SK-N-SH (cell line): ENCODE data around the gene INPP5A. TPM values are rescaled to one million over a fixed set of nuclear protein-coding genes. Genes with fewer than 3 reads are reported as not detected.

Source experiments
- CTCF ChIA-PET: fragments of 300-600, 350-600 bp; formaldehyde crosslinking; extraction: SDS; loops from one replicate; lab custom pipeline; 2021; lab: Yijun Ruan, JAX
- POLR2A ChIA-PET: fragments of 350-600 bp; sonication (Branson Sonifier 250); formaldehyde crosslinking; extraction: SDS; loops from one replicate; lab custom pipeline; 2020; ENCODE audit warnings: antibody characterized with exemption, inconsistent platforms; lab: Yijun Ruan, JAX
- DNase-seq: peaks from one replicate; pipeline ENCODE4 v3.0.0; 2012
- H2AFZ ChIP-seq: fragments of 200-600 bp; sonication (generic); 2 replicates; pipeline ENCODE4 v1.8.1; 2016; ENCODE audit warnings: antibody characterized with exemption, mild to moderate bottlenecking, low read depth
- H3F3A ChIP-seq: fragments of 200-600 bp; sonication (generic); replicated peaks from 2 replicates; pipeline ENCODE3; 2016; ENCODE audit warnings: antibody characterized with exemption, mild to moderate bottlenecking; ENCODE audit not compliant: insufficient read depth
- H3K27ac ChIP-seq, 2 experiments: fragments of 200-500 bp in 1 of 2; fragments of 200-600 bp in 1 of 2; sonication (Bioruptor generic) in 1 of 2; sonication (generic), shearing (Covaris generic) in 1 of 2; 2 replicates each; pipeline versions ENCODE4 v1.5.1 to v1.6.1; 2014 to 2016; ENCODE audit warnings: low read depth in 2 of 2, inconsistent platforms in 1 of 2, low read length in 1 of 2, mild to moderate bottlenecking in 1 of 2, mixed read lengths in 1 of 2
- H3K27me3 ChIP-seq: fragments of 200-600 bp; sonication (generic), shearing (Covaris generic); 2 replicates; pipeline ENCODE4 v1.6.1; 2016; ENCODE audit warnings: mixed run types; ENCODE audit not compliant: insufficient read depth
- H3K36me3 ChIP-seq, 2 experiments: fragments of 200-500 bp in 1 of 2; fragments of 200-600 bp in 1 of 2; sonication (Bioruptor generic) in 1 of 2; sonication (generic) in 1 of 2; replicated peaks in 1 of 2; 2 replicates each; pipeline versions ENCODE3 to v1.5.1; 2014 to 2016; ENCODE audit warnings: low read length in 1 of 2, mild to moderate bottlenecking in 1 of 2; ENCODE audit not compliant: insufficient read depth in 2 of 2, control insufficient read depth in 1 of 2
- H3K4me1 ChIP-seq, 2 experiments: fragments of 200-500 bp in 1 of 2; fragments of 200-600 bp in 1 of 2; sonication (Bioruptor generic) in 1 of 2; sonication (generic), shearing (Covaris generic) in 1 of 2; 2 replicates each; pipeline versions ENCODE4 v1.5.1 to v1.6.1; 2014 to 2016; ENCODE audit warnings: low read depth in 1 of 2, low read length in 1 of 2, mixed run types in 1 of 2; ENCODE audit not compliant: insufficient read depth in 2 of 2, control insufficient read depth in 1 of 2
- H3K4me2 ChIP-seq: fragments of 200-600 bp; sonication (generic), shearing (Covaris generic); 2 replicates; pipeline ENCODE4 v1.6.1; 2017; ENCODE audit warnings: mixed run types
- H3K4me3 ChIP-seq, 2 experiments: fragments of 200-500 bp in 1 of 2; fragments of 200-600 bp in 1 of 2; sonication (Bioruptor generic) in 1 of 2; sonication (generic), shearing (Covaris generic) in 1 of 2; 2 replicates each; pipeline versions ENCODE4 v1.5.1 to v1.8.1; 2014 to 2016; ENCODE audit warnings: low read depth in 2 of 2, inconsistent platforms in 1 of 2, low read length in 1 of 2, mild to moderate bottlenecking in 1 of 2, mixed read lengths in 1 of 2, moderate library complexity in 1 of 2
- H3K79me2 ChIP-seq: fragments of 200-600 bp; sonication (generic); 2 replicates; pipeline ENCODE4 v1.8.1; 2017; ENCODE audit warnings: mild to moderate bottlenecking; ENCODE audit not compliant: insufficient read depth
- H3K9ac ChIP-seq: fragments of 200-600 bp; sonication (generic); 2 replicates; pipeline ENCODE4 v1.6.1; 2017; ENCODE audit warnings: mixed run types
- H3K9me2 ChIP-seq: fragments of 200-600 bp; sonication (generic); 2 replicates; pipeline ENCODE4 v1.6.1; 2017; ENCODE audit warnings: mixed run types
- H3K9me3 ChIP-seq: fragments of 200-600 bp; sonication (generic); 2 replicates; pipeline ENCODE4 v1.6.1; 2017; ENCODE audit warnings: mixed run types, mild to moderate bottlenecking, moderate library complexity
- H4K20me1 ChIP-seq: fragments of 200-600 bp; sonication (generic); 2 replicates; pipeline ENCODE4 v1.6.1; 2017; ENCODE audit warnings: mild to moderate bottlenecking, mixed run types; ENCODE audit not compliant: insufficient read depth
- CHD2 ChIP-seq: fragments of 150-350 bp; IDR thresholded peaks from 2 replicates; pipeline ENCODE4 v1.6.1; 2018; ENCODE audit warnings: low read length; ENCODE audit not compliant: partially characterized antibody
- EP300 ChIP-seq, 2 experiments: IDR thresholded peaks; 2 replicates each; pipeline versions ENCODE4 v1.4.0 to v1.6.1; 2012; ENCODE audit warnings: borderline replicate concordance in 1 of 2, low read depth in 1 of 2, low read length in 1 of 2
- FOSL2 ChIP-seq: IDR thresholded peaks from 2 replicates; pipeline ENCODE4 v1.4.0; 2012; ENCODE audit warnings: low read depth, mild to moderate bottlenecking, moderate library complexity, borderline replicate concordance
- GABPA ChIP-seq: IDR thresholded peaks from 2 replicates; pipeline ENCODE4 v1.4.0; 2012; ENCODE audit warnings: low read depth, mild to moderate bottlenecking
- JUND ChIP-seq: IDR thresholded peaks from 2 replicates; pipeline ENCODE4 v1.4.0; 2012
- MEF2A ChIP-seq: IDR thresholded peaks from 2 replicates; pipeline ENCODE4 v1.4.0; 2012; ENCODE audit warnings: low read depth, borderline replicate concordance
- NFIC ChIP-seq: IDR thresholded peaks from 2 replicates; pipeline ENCODE4 v1.4.0; 2012; ENCODE audit warnings: borderline replicate concordance
- NRF1 ChIP-seq: IDR thresholded peaks from 2 replicates; pipeline ENCODE4 v1.6.1; 2012; ENCODE audit warnings: low read depth, mild to moderate bottlenecking, low read length
- POLR2AphosphoS5 ChIP-seq: IDR thresholded peaks from 2 replicates; pipeline ENCODE4 v1.6.1; 2012; ENCODE audit warnings: low read depth, low read length
- RAD21 ChIP-seq: IDR thresholded peaks from 2 replicates; pipeline ENCODE4 v1.6.1; 2012; ENCODE audit warnings: mild to moderate bottlenecking, low read length
- RCOR1 ChIP-seq: fragments of 150-350 bp; IDR thresholded peaks from 2 replicates; pipeline ENCODE4 v1.6.1; 2017; ENCODE audit warnings: antibody characterized with exemption, low read length
- RFX5 ChIP-seq: IDR thresholded peaks from 2 replicates; pipeline ENCODE4 v1.6.1; 2012; ENCODE audit warnings: mild to moderate bottlenecking, improper control_type of control experiment, low read length
- SMC3 ChIP-seq: IDR thresholded peaks from 2 replicates; pipeline ENCODE4 v1.6.1; 2012; ENCODE audit warnings: low read depth, low read length, improper control_type of control experiment
- WGBS: methylation state at CpG from one replicate; pipeline ENCODE4 v1.1.6; 2017; ENCODE audit warnings: low lambda C conversion rate; 5-methylcytosine and 5-hydroxymethylcytosine counted together
- polyA plus RNA-seq, 3 experiments: library from polyadenylated mRNA; depleted of rRNA; stranded (reverse); fragments of >200 nt; gene quantifications; 2 replicates each; pipeline ENCODE4 v1.2.3, GENCODE V29; 2012
- TF ChIP-seq, protein P1 (sequence below): fragments of 200-600 bp; sonication (generic); IDR thresholded peaks from 2 replicates; pipeline ENCODE4 v1.6.1; 2017; ENCODE audit warnings: antibody characterized with exemption, mild to moderate bottlenecking, moderate library complexity
- TF ChIP-seq, protein P2 (sequence below): IDR thresholded peaks from 2 replicates; pipeline ENCODE4 v1.6.1; 2012; ENCODE audit warnings: mild to moderate bottlenecking, low read depth, low read length, moderate library complexity
- TF ChIP-seq, protein P3 (sequence below): fragments of 150-350 bp; IDR thresholded peaks from 2 replicates; pipeline ENCODE4 v1.6.1; 2016; ENCODE audit warnings: mild to moderate bottlenecking, low read depth, low read length
- TF ChIP-seq, protein P4 (sequence below): IDR thresholded peaks from 2 replicates; pipeline ENCODE4 v1.4.0; 2012; ENCODE audit warnings: low read depth, borderline replicate concordance

The INPP5A gene
- polyA plus RNA-seq, 1 of the 3 experiments (the other 2 are of a cell fraction) = 12.0 TPM

DNA sequence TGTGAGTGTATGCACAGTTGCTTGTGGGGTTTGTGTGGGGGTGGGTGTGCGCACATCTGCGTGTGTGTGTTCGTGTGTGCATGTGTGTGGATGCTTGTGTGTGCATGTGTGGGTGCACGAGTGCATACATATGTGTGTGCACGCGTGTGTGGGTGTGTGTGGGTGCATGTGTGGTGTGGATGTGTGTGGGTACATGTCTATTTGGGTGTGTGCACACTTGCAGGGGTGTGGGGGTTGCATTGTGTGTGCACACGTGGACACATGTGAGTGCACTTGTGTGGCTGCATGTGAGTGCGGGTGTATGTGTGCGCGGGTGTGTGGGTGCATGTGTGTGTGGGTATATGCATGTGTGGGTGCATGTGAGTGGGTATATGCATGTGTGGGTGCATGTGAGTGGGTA lies 174.7 kb downstream of the INPP5A start:
- no peak overlapping the region for H3K4me3 ChIP-seq
- no peaks in the 10 kb centered on the region for H3K79me2 ChIP-seq
- no peaks in the 10 kb centered on the region for H3K9me3 ChIP-seq
- no peak overlapping the region for H3K4me2 ChIP-seq
- no peaks in the 10 kb centered on the region for H3K36me3 ChIP-seq
- no peaks in the 10 kb centered on the region for H3K9me2 ChIP-seq
- H3K9ac ChIP-seq = no peak overlapping the region
- no peaks in the 10 kb centered on the region for H3K27me3 ChIP-seq
- WGBS = 92% methylated on average over 10 of the region's 10 CpGs
- H3K27ac ChIP-seq = no peak overlapping the region
- ChIA-PET CTCF (no interaction called here), POLR2A (no interaction called here)
- no peak overlapping the region for H2AFZ ChIP-seq
- DNase-seq = no peak
- TF ChIP-seq POLR2AphosphoS5 (no peak), MEF2A (no peak), RFX5 (no peak), CHD2 (no peak), JUND (no peak), SMC3 (no peak), EP300 (IDR thresholded peaks at IDR 0.05; ENCODE audit: borderline replicate concordance in 1 of 2, low read depth in 1 of 2, low read length in 1 of 2) (no peak), RAD21 (no peak), GABPA (no peak)
- TF ChIP-seq, protein P1, sequence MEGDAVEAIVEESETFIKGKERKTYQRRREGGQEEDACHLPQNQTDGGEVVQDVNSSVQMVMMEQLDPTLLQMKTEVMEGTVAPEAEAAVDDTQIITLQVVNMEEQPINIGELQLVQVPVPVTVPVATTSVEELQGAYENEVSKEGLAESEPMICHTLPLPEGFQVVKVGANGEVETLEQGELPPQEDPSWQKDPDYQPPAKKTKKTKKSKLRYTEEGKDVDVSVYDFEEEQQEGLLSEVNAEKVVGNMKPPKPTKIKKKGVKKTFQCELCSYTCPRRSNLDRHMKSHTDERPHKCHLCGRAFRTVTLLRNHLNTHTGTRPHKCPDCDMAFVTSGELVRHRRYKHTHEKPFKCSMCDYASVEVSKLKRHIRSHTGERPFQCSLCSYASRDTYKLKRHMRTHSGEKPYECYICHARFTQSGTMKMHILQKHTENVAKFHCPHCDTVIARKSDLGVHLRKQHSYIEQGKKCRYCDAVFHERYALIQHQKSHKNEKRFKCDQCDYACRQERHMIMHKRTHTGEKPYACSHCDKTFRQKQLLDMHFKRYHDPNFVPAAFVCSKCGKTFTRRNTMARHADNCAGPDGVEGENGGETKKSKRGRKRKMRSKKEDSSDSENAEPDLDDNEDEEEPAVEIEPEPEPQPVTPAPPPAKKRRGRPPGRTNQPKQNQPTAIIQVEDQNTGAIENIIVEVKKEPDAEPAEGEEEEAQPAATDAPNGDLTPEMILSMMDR = no peak
- no peaks in the 10 kb centered on the region for H3F3A ChIP-seq
- no peaks in the 10 kb centered on the region for H4K20me1 ChIP-seq
- no peaks in the 10 kb centered on the region for H3K4me1 ChIP-seq

DNA sequence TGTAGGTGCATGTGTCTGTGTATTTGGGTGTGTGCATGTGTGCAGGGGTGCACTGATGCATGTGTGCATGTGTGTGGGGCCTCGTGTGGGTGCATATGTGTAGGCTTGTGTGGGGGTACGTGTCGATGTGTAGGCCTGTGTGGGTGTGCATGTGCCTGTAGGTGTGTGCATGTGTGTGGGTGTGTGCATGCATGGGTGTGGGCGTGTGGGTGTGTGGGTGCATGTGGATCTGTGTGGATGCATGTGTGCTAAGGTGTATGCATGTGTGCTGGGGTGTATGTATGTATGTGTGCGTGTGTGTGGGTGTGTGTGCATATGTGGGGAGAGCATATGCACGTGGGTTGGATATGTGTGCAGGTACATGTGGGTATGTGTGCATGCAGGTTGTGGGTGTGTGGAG lies 175.2 kb downstream of the INPP5A start:
- no peak for DNase-seq
- H3K27me3 ChIP-seq = no peaks in the 10 kb centered on the region
- H3K4me2 ChIP-seq = no peak overlapping the region
- no peaks in the 10 kb centered on the region for H3K9me3 ChIP-seq
- no peaks in the 10 kb centered on the region for H3K4me1 ChIP-seq
- H3K4me3 ChIP-seq = no peak overlapping the region
- H3F3A ChIP-seq = no peaks in the 10 kb centered on the region
- no peaks in the 10 kb centered on the region for H3K79me2 ChIP-seq
- no peak overlapping the region for H3K9ac ChIP-seq
- POLR2A ChIA-PET = no interaction called here
- CTCF ChIA-PET = no interaction called here
- H2AFZ ChIP-seq = no peak overlapping the region
- no peaks in the 10 kb centered on the region for H4K20me1 ChIP-seq
- WGBS = 93% methylated on average over 6 of the region's 6 CpGs
- H3K27ac ChIP-seq = no peak overlapping the region
- no peaks in the 10 kb centered on the region for H3K9me2 ChIP-seq
- H3K36me3 ChIP-seq = no peaks in the 10 kb centered on the region
- TF ChIP-seq POLR2AphosphoS5 (no peak), RCOR1 (no peak), NRF1 (no peak), EP300 (IDR thresholded peaks at IDR 0.05; ENCODE audit: borderline replicate concordance in 1 of 2, low read depth in 1 of 2, low read length in 1 of 2) (no peak), RAD21 (no peak), FOSL2 (no peak), SMC3 (no peak), MEF2A (no peak), NFIC (no peak)
- TF ChIP-seq, protein P2, sequence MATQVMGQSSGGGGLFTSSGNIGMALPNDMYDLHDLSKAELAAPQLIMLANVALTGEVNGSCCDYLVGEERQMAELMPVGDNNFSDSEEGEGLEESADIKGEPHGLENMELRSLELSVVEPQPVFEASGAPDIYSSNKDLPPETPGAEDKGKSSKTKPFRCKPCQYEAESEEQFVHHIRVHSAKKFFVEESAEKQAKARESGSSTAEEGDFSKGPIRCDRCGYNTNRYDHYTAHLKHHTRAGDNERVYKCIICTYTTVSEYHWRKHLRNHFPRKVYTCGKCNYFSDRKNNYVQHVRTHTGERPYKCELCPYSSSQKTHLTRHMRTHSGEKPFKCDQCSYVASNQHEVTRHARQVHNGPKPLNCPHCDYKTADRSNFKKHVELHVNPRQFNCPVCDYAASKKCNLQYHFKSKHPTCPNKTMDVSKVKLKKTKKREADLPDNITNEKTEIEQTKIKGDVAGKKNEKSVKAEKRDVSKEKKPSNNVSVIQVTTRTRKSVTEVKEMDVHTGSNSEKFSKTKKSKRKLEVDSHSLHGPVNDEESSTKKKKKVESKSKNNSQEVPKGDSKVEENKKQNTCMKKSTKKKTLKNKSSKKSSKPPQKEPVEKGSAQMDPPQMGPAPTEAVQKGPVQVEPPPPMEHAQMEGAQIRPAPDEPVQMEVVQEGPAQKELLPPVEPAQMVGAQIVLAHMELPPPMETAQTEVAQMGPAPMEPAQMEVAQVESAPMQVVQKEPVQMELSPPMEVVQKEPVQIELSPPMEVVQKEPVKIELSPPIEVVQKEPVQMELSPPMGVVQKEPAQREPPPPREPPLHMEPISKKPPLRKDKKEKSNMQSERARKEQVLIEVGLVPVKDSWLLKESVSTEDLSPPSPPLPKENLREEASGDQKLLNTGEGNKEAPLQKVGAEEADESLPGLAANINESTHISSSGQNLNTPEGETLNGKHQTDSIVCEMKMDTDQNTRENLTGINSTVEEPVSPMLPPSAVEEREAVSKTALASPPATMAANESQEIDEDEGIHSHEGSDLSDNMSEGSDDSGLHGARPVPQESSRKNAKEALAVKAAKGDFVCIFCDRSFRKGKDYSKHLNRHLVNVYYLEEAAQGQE = no peak
- TF ChIP-seq, protein P3, sequence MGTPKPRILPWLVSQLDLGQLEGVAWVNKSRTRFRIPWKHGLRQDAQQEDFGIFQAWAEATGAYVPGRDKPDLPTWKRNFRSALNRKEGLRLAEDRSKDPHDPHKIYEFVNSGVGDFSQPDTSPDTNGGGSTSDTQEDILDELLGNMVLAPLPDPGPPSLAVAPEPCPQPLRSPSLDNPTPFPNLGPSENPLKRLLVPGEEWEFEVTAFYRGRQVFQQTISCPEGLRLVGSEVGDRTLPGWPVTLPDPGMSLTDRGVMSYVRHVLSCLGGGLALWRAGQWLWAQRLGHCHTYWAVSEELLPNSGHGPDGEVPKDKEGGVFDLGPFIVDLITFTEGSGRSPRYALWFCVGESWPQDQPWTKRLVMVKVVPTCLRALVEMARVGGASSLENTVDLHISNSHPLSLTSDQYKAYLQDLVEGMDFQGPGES = no peak
- TF ChIP-seq, protein P4, sequence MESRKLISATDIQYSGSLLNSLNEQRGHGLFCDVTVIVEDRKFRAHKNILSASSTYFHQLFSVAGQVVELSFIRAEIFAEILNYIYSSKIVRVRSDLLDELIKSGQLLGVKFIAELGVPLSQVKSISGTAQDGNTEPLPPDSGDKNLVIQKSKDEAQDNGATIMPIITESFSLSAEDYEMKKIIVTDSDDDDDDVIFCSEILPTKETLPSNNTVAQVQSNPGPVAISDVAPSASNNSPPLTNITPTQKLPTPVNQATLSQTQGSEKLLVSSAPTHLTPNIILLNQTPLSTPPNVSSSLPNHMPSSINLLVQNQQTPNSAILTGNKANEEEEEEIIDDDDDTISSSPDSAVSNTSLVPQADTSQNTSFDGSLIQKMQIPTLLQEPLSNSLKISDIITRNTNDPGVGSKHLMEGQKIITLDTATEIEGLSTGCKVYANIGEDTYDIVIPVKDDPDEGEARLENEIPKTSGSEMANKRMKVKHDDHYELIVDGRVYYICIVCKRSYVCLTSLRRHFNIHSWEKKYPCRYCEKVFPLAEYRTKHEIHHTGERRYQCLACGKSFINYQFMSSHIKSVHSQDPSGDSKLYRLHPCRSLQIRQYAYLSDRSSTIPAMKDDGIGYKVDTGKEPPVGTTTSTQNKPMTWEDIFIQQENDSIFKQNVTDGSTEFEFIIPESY = no peak
- TF ChIP-seq, protein P1 = no peak
